T-cell (primary cell): Measurements from ENCODE around the gene DAAM2. TPM values are rescaled to one million over a fixed set of nuclear protein-coding genes. Genes with fewer than 3 reads are reported as not detected.

ENCODE experiments used
- ATAC-seq, 4 experiments: fragments of 200-7000 bp in 3 of 4; fragments of 150-1000 bp in 1 of 4; cut with Tn5 transposase; replicated peaks in 1 of 4; 1 replicate in 3 of 4; 2 replicates in 1 of 4; pipeline ENCODE4 v1.10.0; 2021; ENCODE audit warnings: moderate library complexity in 3 of 4, mild to moderate bottlenecking in 2 of 4, moderate number of reproducible peaks in 1 of 4
- CTCF ChIA-PET, 2 donors: fragments of 300-600 bp; sonication (Branson Sonifier 250); formaldehyde crosslinking; loops; one replicate each; lab custom pipeline; 2022; ENCODE audit warnings: antibody characterized with exemption in 2 of 2; lab: Charles Lee
- POLR2A ChIA-PET, 2 donors: fragments of 300-600 bp; sonication (Branson Sonifier 250); formaldehyde crosslinking; loops; one replicate each; lab custom pipeline; 2022; ENCODE audit warnings: antibody characterized with exemption in 2 of 2; lab: Charles Lee
- DNase-seq, 35 experiments: peaks; one replicate each; pipeline versions ENCODE4 v3.0.0 to v3.0.0-alpha.2; 2013 to 2023
- H3K27ac ChIP-seq: one replicate; pipeline ENCODE4 v1.5.1; 2013; ENCODE audit warnings: low read length
- H3K27me3 ChIP-seq, 2 experiments: replicated peaks in 1 of 2; 1 replicate in 1 of 2; 2 replicates in 1 of 2; pipeline versions ENCODE4 v1.6.1 to v1.7.0; 2013; ENCODE audit warnings: low read length in 1 of 2, mixed read lengths in 1 of 2; ENCODE audit not compliant: control insufficient read depth in 2 of 2, insufficient read depth in 2 of 2; ENCODE audit errors: extremely low read depth in 1 of 2
- H3K36me3 ChIP-seq, 2 donors: 1 replicate in 1 of 2; 2 replicates in 1 of 2; pipeline versions ENCODE4 v1.6.1 to v1.7.0; 2013; ENCODE audit warnings: low read length in 1 of 2; ENCODE audit not compliant: control insufficient read depth in 2 of 2, insufficient read depth in 1 of 2; ENCODE audit errors: extremely low read depth in 1 of 2
- H3K4me1 ChIP-seq, 2 experiments: 1 replicate in 1 of 2; 2 replicates in 1 of 2; pipeline versions ENCODE4 v1.6.1 to v1.7.0; 2013; ENCODE audit warnings: low read length in 2 of 2, mixed read lengths in 1 of 2; ENCODE audit not compliant: insufficient read depth in 2 of 2, control insufficient read depth in 1 of 2; ENCODE audit errors: extremely low read depth in 1 of 2
- H3K4me3 ChIP-seq, 2 donors: 1 replicate in 1 of 2; 2 replicates in 1 of 2; pipeline versions ENCODE4 v1.5.1 to v1.7.0; 2013; ENCODE audit warnings: mild to moderate bottlenecking in 2 of 2, low read length in 1 of 2, moderate library complexity in 1 of 2; ENCODE audit not compliant: control insufficient read depth in 1 of 2; ENCODE audit errors: extremely low read depth in 1 of 2
- H3K9me3 ChIP-seq: 2 replicates; pipeline ENCODE4 v1.7.0; 2013
- H3K27ac Mint-ChIP-seq, 2 donors: one replicate each; pipeline ENCODE4 v1.8.0; 2020 to 2021; ENCODE audit warnings: mild to moderate bottlenecking in 2 of 2, mixed read lengths in 2 of 2
- H3K27me3 Mint-ChIP-seq, 2 donors: one replicate each; pipeline ENCODE4 v1.8.0; 2021 to 2022; ENCODE audit warnings: mixed read lengths in 2 of 2
- H3K36me3 Mint-ChIP-seq: one replicate; pipeline ENCODE4 v1.8.0; 2021; ENCODE audit warnings: mixed read lengths
- H3K4me1 Mint-ChIP-seq, 3 donors: one replicate each; pipeline ENCODE4 v1.8.0; 2020 to 2022; ENCODE audit warnings: mixed read lengths in 3 of 3, mild to moderate bottlenecking in 1 of 3
- H3K4me3 Mint-ChIP-seq, 3 donors: one replicate each; pipeline ENCODE4 v1.8.0; 2020 to 2022; ENCODE audit warnings: mild to moderate bottlenecking in 3 of 3, mixed read lengths in 3 of 3, moderate library complexity in 3 of 3
- H3K9me3 Mint-ChIP-seq, 3 donors: one replicate each; pipeline ENCODE4 v1.8.0; 2020 to 2022; ENCODE audit warnings: mixed read lengths in 3 of 3
- WGBS: methylation state at CpG from one replicate; pipeline ENCODE4 v1.1.5; 2013; ENCODE audit warnings: missing lambda C conversion rate; ENCODE audit not compliant: insufficient coverage; 5-methylcytosine and 5-hydroxymethylcytosine counted together
- total RNA-seq, 35 experiments: library from RNA in 6 of 35; stranded (reverse) in 6 of 35; fragments of 120-200 nt in 1 of 35; gene quantifications; one replicate each; pipeline versions ENCODE4 v1.2.1 to v1.2.4 and lab custom pipeline; 2013 to 2026

DAAM2 gene
- total RNA-seq, 5 donors from 2014 or later (not counting 1 experiment from before 2014, with no cell fraction given): 0.03 to 0.07 TPM; not detected in 3

GRCh38 chr6:39929039-39929732, 137.0 kb downstream of the DAAM2 start:
- Histone ChIP-seq H3K27me3 (peaks cover 0 to 8% of the 10 kb centered on the region in 2 experiments), H3K9me3 (no peaks in the 10 kb centered on the region), H3K27ac (no peak overlapping the region), H3K36me3 (no peaks in the 10 kb centered on the region), H3K4me1 (no peaks in the 10 kb centered on the region), H3K4me3 (no peak overlapping the region)
- ChIA-PET CTCF (no interaction called here), POLR2A (no interaction called here)
- Mint-ChIP-seq H3K27ac (no peak overlapping the region), H3K9me3 (peaks cover 0 to 4% (median 0%) of the 10 kb centered on the region in 3 donors), H3K4me3 (no peak overlapping the region), H3K36me3 (no peaks in the 10 kb centered on the region), H3K4me1 (peaks cover 7 to 28% (median 13%) of the 10 kb centered on the region in 3 donors), H3K27me3 (peaks cover 4 to 19% of the 10 kb centered on the region in 2 donors)
- no peak for ATAC-seq
- WGBS: 42% methylated on average over 6 of the region's 9 CpGs
- no peak for DNase-seq

- no peak for ATAC-seq
- Histone ChIP-seq H3K9me3 (no peaks in the 10 kb centered on the region), H3K27me3 (peaks cover 0 to 12% of the 10 kb centered on the region in 2 experiments), H3K4me3 (no peak overlapping the region), H3K4me1 (peaks cover 0 to 2% of the 10 kb centered on the region in 2 experiments), H3K27ac (no peak overlapping the region), H3K36me3 (no peaks in the 10 kb centered on the region)
- peaks cover 7 to 28% (median 15%) of the 10 kb centered on the region in 3 donors for H3K4me1 Mint-ChIP-seq
- H3K9me3 Mint-ChIP-seq: peaks cover 0 to 4% (median 0%) of the 10 kb centered on the region in 3 donors
- 85% methylated on average over 9 of the region's 11 CpGs for WGBS
- ChIA-PET POLR2A (no interaction called here), CTCF (no interaction called here)
- no peak for DNase-seq
- no peak overlapping the region for H3K4me3 Mint-ChIP-seq
- H3K27me3 Mint-ChIP-seq: peaks cover 4 to 19% of the 10 kb centered on the region in 2 donors
- H3K36me3 Mint-ChIP-seq: no peaks in the 10 kb centered on the region
- no peak overlapping the region for H3K27ac Mint-ChIP-seq
Observed at GRCh38 chr6:39929733-39930461, 137.7 kb downstream of the DAAM2 start.

- 100% methylated on average over 1 of the region's 4 CpGs for WGBS
- Histone ChIP-seq H3K27me3 (peaks cover 0 to 12% of the 10 kb centered on the region in 2 experiments), H3K4me3 (no peak overlapping the region), H3K27ac (no peak overlapping the region), H3K9me3 (no peaks in the 10 kb centered on the region), H3K4me1 (peaks cover 0 to 4% of the 10 kb centered on the region in 2 experiments), H3K36me3 (no peaks in the 10 kb centered on the region)
- Mint-ChIP-seq H3K36me3 (no peaks in the 10 kb centered on the region), H3K4me1 (peaks cover 8 to 28% (median 15%) of the 10 kb centered on the region in 3 donors), H3K27me3 (peaks cover 4 to 23% of the 10 kb centered on the region in 2 donors), H3K9me3 (peaks cover 0 to 4% (median 0%) of the 10 kb centered on the region in 3 donors), H3K4me3 (no peak overlapping the region), H3K27ac (no peak overlapping the region)
- DNase-seq (no peak), ATAC-seq (no peak)
- POLR2A ChIA-PET: no interaction called here
- CTCF ChIA-PET: no interaction called here
Observed at GRCh38 chr6:39930540-39930939, 138.4 kb downstream of the DAAM2 start.

DNA sequence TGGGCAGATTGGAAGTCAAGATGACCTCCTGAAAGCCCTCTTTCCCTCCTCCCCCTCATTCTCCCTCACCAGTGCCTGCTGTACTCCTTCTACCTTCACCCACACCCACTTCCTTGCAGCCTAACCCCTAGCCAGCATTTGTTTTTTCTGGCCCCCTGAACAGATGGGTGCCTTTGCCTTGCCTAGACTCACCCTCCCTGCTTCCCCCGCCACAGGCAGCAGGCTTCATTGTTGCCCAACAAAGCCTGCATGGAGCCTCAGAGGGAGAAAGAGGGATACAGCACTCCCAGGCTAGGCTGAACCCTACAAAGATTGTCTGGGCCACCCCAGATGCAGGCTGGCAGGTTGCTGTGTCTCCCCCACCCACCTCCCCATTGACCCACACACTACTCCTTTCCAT, 139.4 kb downstream of the DAAM2 start:
- no peaks in the 10 kb centered on the region for H3K36me3 Mint-ChIP-seq
- WGBS: no CpG with 5 or more reads among the region's 1 CpG
- ChIA-PET CTCF (no interaction called here), POLR2A (no interaction called here)
- Histone ChIP-seq H3K9me3 (no peaks in the 10 kb centered on the region), H3K4me1 (peaks cover 0 to 4% of the 10 kb centered on the region in 2 experiments), H3K4me3 (no peak overlapping the region), H3K36me3 (no peaks in the 10 kb centered on the region), H3K27ac (no peak overlapping the region), H3K27me3 (peaks cover 5 to 12% of the 10 kb centered on the region in 2 experiments)
- H3K27me3 Mint-ChIP-seq: peaks cover 4 to 25% of the 10 kb centered on the region in 2 donors
- H3K9me3 Mint-ChIP-seq: no peaks in the 10 kb centered on the region
- H3K27ac Mint-ChIP-seq: no peak overlapping the region
- ATAC-seq: no peak
- peaks cover 4 to 21% (median 11%) of the 10 kb centered on the region in 3 donors for H3K4me1 Mint-ChIP-seq
- H3K4me3 Mint-ChIP-seq: no peak overlapping the region
- DNase-seq: no peak

- H3K36me3 Mint-ChIP-seq: no peaks in the 10 kb centered on the region
- peaks cover 4 to 25% of the 10 kb centered on the region in 2 donors for H3K27me3 Mint-ChIP-seq
- peaks cover 4 to 20% (median 11%) of the 10 kb centered on the region in 3 donors for H3K4me1 Mint-ChIP-seq
- Histone ChIP-seq H3K4me3 (no peak overlapping the region), H3K27ac (no peak overlapping the region), H3K4me1 (peaks cover 0 to 4% of the 10 kb centered on the region in 2 experiments), H3K9me3 (no peaks in the 10 kb centered on the region), H3K27me3 (peaks cover 5 to 12% of the 10 kb centered on the region in 2 experiments), H3K36me3 (no peaks in the 10 kb centered on the region)
- H3K27ac Mint-ChIP-seq: no peak overlapping the region
- ChIA-PET POLR2A (no interaction called here), CTCF (no interaction called here)
- WGBS: 75% methylated on average over 3 of the region's 8 CpGs
- DNase-seq (no peak), ATAC-seq (no peak)
- peak overlapping the region in 1 of 3 donors; percentile 82 for H3K4me3 Mint-ChIP-seq
- H3K9me3 Mint-ChIP-seq: no peaks in the 10 kb centered on the region
Observed at GRCh38 chr6:39932386-39932910, 140.3 kb downstream of the DAAM2 start.

- Histone ChIP-seq H3K27me3 (peaks cover 5 to 12% of the 10 kb centered on the region in 2 experiments), H3K4me3 (peak overlapping the region; percentile 43 to 55), H3K9me3 (no peaks in the 10 kb centered on the region), H3K27ac (no peak overlapping the region), H3K4me1 (peaks cover 0 to 4% of the 10 kb centered on the region in 2 experiments), H3K36me3 (no peaks in the 10 kb centered on the region)
- POLR2A ChIA-PET: interaction anchor here in 1 of 2 donors (0.6 kb wide), 1 partner anchor 13 kb away, joined by 7 read pairs; no protein-coding TSS in a partner anchor
- H3K9me3 Mint-ChIP-seq: no peaks in the 10 kb centered on the region
- CTCF ChIA-PET: no interaction called here
- DNase-seq: no peak
- peak overlapping the region; percentile 71 to 82 (median 74) for H3K4me3 Mint-ChIP-seq
- H3K4me1 Mint-ChIP-seq: peaks cover 4 to 20% (median 11%) of the 10 kb centered on the region in 3 donors
- ATAC-seq: peak in 3 of 4 experiments; percentile 18 to 47 (median 24)
- H3K27me3 Mint-ChIP-seq: peaks cover 4 to 25% of the 10 kb centered on the region in 2 donors
- 48% methylated on average over 8 of the region's 9 CpGs for WGBS
- H3K36me3 Mint-ChIP-seq: no peaks in the 10 kb centered on the region
- peak overlapping the region in 1 of 2 donors; percentile 79 for H3K27ac Mint-ChIP-seq
Observed at GRCh38 chr6:39933669-39934130, 141.5 kb downstream of the DAAM2 start.
